Measurements from ENCODE around the gene MRNIP. TPM values are rescaled to one million over a fixed set of nuclear protein-coding genes. Genes with fewer than 3 reads are reported as not detected.
A peak's percentile ranks its signal among the peaks of the same experiment; 100 is the strongest.
"Not testable (repeated sequence)": the region's sequence is repeated elsewhere in the genome, so short reads cannot be mapped to it uniquely, and the experiment has no call there.

The MRNIP gene
- polyA plus RNA-seq, 1 experiment = 16.0 TPM

DNA sequence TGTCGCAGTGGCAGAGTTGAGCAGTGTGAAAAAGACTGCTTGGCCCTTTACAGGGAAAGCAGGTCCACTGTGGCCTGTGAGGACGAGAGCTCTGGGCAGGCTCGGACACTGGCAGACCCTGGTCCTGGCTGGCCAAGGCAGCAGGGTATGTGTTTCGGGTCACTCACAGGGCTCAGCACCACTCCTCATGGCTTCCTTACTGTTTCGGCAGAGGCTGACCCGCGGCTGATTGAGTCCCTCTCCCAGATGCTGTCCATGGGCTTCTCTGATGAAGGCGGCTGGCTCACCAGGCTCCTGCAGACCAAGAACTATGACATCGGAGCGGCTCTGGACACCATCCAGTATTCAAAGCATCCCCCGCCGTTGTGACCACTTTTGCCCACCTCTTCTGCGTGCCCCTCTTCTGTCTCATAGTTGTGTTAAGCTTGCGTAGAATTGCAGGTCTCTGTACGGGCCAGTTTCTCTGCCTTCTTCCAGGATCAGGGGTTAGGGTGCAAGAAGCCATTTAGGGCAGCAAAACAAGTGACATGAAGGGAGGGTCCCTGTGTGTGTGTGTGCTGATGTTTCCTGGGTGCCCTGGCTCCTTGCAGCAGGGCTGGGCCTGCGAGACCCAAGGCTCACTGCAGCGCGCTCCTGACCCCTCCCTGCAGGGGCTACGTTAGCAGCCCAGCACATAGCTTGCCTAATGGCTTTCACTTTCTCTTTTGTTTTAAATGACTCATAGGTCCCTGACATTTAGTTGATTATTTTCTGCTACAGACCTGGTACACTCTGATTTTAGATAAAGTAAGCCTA is 22.2 kb downstream of the MRNIP start:
- ChIA-PET POLR2A (interaction anchor here (0.9 to 1.8 kb wide), 2 partner anchors 16 to 17 kb away, joined by 3 to 7 read pairs; partner anchors contain the start of gene SQSTM1), CTCF (no interaction called here)
- Histone ChIP-seq H3K4me3 (ENCODE audit: low read depth, low read length) (no peak overlapping the region), H3K27me3 (ENCODE audit: control insufficient read depth, insufficient read depth, low read length) (no peaks in the 10 kb centered on the region), H3K9me3 (ENCODE audit: control insufficient read depth, insufficient read depth, low read length) (no peaks in the 10 kb centered on the region; the same call in 1 of the 2 replicates), H3K27ac (ENCODE audit: low read depth, low read length) (peak overlapping the region; percentile 57)
- TF ChIP-seq, protein P1, sequence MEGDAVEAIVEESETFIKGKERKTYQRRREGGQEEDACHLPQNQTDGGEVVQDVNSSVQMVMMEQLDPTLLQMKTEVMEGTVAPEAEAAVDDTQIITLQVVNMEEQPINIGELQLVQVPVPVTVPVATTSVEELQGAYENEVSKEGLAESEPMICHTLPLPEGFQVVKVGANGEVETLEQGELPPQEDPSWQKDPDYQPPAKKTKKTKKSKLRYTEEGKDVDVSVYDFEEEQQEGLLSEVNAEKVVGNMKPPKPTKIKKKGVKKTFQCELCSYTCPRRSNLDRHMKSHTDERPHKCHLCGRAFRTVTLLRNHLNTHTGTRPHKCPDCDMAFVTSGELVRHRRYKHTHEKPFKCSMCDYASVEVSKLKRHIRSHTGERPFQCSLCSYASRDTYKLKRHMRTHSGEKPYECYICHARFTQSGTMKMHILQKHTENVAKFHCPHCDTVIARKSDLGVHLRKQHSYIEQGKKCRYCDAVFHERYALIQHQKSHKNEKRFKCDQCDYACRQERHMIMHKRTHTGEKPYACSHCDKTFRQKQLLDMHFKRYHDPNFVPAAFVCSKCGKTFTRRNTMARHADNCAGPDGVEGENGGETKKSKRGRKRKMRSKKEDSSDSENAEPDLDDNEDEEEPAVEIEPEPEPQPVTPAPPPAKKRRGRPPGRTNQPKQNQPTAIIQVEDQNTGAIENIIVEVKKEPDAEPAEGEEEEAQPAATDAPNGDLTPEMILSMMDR (IDR thresholded peaks at IDR 0.05; ENCODE audit: low read depth, low read length) = no peak
- no peak for DNase-seq (ENCODE audit: low read depth, low spot score)

DNA sequence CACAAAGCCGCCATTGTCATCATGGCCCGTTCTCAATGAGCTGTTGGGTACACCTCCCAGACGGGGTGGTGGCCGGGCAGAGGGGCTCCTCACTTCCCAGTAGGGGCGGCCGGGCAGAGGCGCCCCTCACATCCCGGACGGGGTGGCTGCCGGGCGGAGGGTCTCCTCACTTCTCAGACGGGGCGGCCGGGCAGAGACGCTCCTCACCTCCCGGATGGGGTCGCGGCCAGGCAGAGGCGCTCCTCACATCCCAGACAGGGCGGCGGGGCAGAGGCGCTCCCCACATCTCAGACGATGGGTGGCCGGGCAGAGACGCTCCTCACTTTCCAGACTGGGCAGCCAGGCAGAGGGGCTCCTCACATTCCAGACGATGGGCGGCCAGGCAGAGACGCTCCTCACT is 23.7 kb downstream of the MRNIP start:
- CTCF ChIA-PET; H3K27me3 ChIP-seq (ENCODE audit: control insufficient read depth, insufficient read depth, low read length); H3K27ac ChIP-seq (ENCODE audit: low read depth, low read length); POLR2A ChIA-PET; H3K9me3 ChIP-seq (ENCODE audit: control insufficient read depth, insufficient read depth, low read length); DNase-seq (ENCODE audit: low read depth, low spot score); H3K4me3 ChIP-seq (ENCODE audit: low read depth, low read length): not testable (repeated sequence)

DNA sequence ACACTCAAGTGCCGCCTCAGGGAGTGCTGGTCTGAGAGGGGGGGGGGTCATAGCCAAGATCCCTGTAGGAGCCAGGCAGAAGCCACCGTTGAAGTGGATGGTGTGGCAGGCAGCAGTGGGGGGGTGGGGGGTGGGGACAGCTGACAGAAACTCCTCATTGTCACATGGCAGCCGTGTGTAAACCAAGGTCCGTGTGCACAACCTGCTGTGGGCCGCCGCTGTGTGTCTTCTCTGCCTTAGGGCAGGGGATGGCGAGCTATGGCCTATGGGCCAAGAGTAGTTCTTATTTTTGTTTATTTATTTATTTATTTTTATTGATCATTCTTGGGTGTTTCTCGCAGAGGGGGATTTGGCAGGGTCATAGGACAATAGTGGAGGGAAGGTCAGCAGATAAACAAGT is 24.5 kb downstream of the MRNIP start:
- peak overlapping the region; percentile 21 for H3K27ac ChIP-seq (ENCODE audit: low read depth, low read length)
- H3K9me3 ChIP-seq (ENCODE audit: control insufficient read depth, insufficient read depth, low read length) = peaks cover 2% of the 10 kb centered on the region
- H3K4me3 ChIP-seq (ENCODE audit: low read depth, low read length) = no peak overlapping the region
- no peak for DNase-seq (ENCODE audit: low read depth, low spot score)
- TF ChIP-seq, protein P1 (IDR thresholded peaks at IDR 0.05; ENCODE audit: low read depth, low read length) = no peak
- ChIA-PET CTCF (no interaction called here), POLR2A (no interaction called here)
- H3K27me3 ChIP-seq (ENCODE audit: control insufficient read depth, insufficient read depth, low read length) = no peaks in the 10 kb centered on the region

DNA sequence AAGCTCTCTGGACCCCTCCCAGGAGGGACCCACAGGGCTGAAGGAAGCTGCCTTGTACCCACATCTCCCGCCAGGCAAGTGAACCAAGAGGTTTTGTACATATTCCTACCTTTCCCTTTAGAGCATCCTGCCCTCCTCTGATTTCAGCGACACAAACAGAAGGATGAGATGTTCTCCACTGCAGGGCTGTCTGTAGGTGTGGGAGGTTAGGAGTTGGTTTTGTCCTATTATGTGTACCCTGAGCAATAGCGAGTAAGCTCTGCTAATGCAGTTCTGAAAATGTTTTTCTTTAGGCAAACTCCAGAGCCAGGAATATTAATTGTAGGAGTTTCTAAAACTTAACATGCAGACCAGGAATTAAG is 24.9 kb downstream of the MRNIP start:
- ChIA-PET POLR2A (no interaction called here), CTCF (no interaction called here)
- no peak for DNase-seq (ENCODE audit: low read depth, low spot score)
- H3K27ac ChIP-seq (ENCODE audit: low read depth, low read length) = no peak overlapping the region
- no peak overlapping the region for H3K4me3 ChIP-seq (ENCODE audit: low read depth, low read length)
- H3K9me3 ChIP-seq (ENCODE audit: control insufficient read depth, insufficient read depth, low read length) = peaks cover 5% of the 10 kb centered on the region
- TF ChIP-seq, protein P1 (IDR thresholded peaks at IDR 0.05; ENCODE audit: low read depth, low read length) = no peak
- H3K27me3 ChIP-seq (ENCODE audit: control insufficient read depth, insufficient read depth, low read length) = no peaks in the 10 kb centered on the region

DNA sequence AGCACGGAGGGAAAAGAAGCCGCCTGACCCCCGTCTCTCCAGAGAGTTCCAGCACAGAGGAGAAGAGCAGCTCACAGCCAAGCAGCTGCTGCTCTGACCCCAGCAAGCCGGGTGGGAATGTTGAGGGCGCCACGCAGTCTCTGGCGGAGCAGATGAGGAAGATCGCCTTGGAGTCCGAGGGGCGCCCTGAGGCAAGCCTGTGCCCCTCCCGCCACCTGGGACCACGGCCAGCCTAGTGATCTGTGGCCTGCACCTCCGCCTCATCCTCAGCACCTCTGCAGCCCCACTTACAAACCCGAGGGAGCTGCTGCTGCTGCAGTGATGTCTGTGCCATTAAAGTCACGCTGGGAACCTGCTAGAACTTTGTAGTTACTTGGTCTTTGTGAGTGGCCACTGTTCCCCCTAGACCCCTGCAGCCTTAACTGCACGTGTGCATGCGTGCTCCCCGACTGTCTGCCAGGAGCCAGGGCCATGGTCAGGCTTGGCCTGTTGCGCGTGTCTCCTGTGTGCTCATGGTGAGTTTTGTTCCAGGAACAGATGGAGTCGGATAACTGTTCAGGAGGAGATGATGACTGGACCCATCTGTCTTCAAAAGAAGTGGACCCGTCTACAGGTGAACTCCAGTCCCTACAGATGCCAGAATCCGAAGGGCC is 25.4 kb downstream of the MRNIP start:
- POLR2A ChIA-PET = interaction anchor here (0.9 to 1.1 kb wide), 3 partner anchors 10 to 13 kb away, joined by 3 to 5 read pairs (median 3); partner anchors contain the start of gene SQSTM1
- CTCF ChIA-PET = no interaction called here

More for the DNA sequence above, 25.4 kb downstream of the MRNIP start:
- Histone ChIP-seq H3K27me3 (ENCODE audit: control insufficient read depth, insufficient read depth, low read length) (no peaks in the 10 kb centered on the region), H3K9me3 (ENCODE audit: control insufficient read depth, insufficient read depth, low read length) (peaks cover 5% of the 10 kb centered on the region), H3K4me3 (ENCODE audit: low read depth, low read length) (no peak overlapping the region), H3K27ac (ENCODE audit: low read depth, low read length) (no peak overlapping the region)
- TF ChIP-seq, protein P1 (IDR thresholded peaks at IDR 0.05; ENCODE audit: low read depth, low read length) = no peak
- DNase-seq (ENCODE audit: low read depth, low spot score) = no peak

Data from AG04450 (cell line).